Measurements from ENCODE around the gene PDE10A.
A peak's percentile ranks its signal among the peaks of the same experiment; 100 is the strongest.

The PDE10A gene

GRCh38 chr6:165574220-165575157 is 88.6 kb downstream of the PDE10A start:
- H3K4me3 ChIP-seq (ENCODE audit: low read length), result no peak overlapping the region
- peak; percentile 90 for DNase-seq (ENCODE audit: low read depth)
- TF ChIP-seq CTCF (IDR thresholded peaks at IDR 0.05; ENCODE audit: insufficient read depth, low read depth, low read length, missing control alignments), result no peak

GRCh38 chr6:165573671-165574070 is 89.4 kb downstream of the PDE10A start:
- no peak for TF ChIP-seq CTCF (IDR thresholded peaks at IDR 0.05; ENCODE audit: insufficient read depth, low read depth, low read length, missing control alignments)
- DNase-seq (ENCODE audit: low read depth), result no peak
- H3K4me3 ChIP-seq (ENCODE audit: low read length), result no peak overlapping the region

- no peak for DNase-seq (ENCODE audit: low read depth)
- TF ChIP-seq CTCF (IDR thresholded peaks at IDR 0.05; ENCODE audit: insufficient read depth, low read depth, low read length, missing control alignments), result no peak
- no peak overlapping the region for H3K4me3 ChIP-seq (ENCODE audit: low read length)
These were observed 91.3 kb downstream of the PDE10A start for GRCh38 chr6:165571721-165572132.

- peak; percentile 37 for DNase-seq (ENCODE audit: low read depth)
- no peak overlapping the region for H3K4me3 ChIP-seq (ENCODE audit: low read length)
- no peak for TF ChIP-seq CTCF (IDR thresholded peaks at IDR 0.05; ENCODE audit: insufficient read depth, low read depth, low read length, missing control alignments)
These were observed 91.9 kb downstream of the PDE10A start for GRCh38 chr6:165571068-165571682.

- no peak for TF ChIP-seq CTCF (IDR thresholded peaks at IDR 0.05; ENCODE audit: insufficient read depth, low read depth, low read length, missing control alignments)
- no peak for DNase-seq (ENCODE audit: low read depth)
These were observed 94.7 kb downstream of the PDE10A start for GRCh38 chr6:165568326-165568725.

GRCh38 chr6:165566088-165566828 is 96.8 kb downstream of the PDE10A start:
- DNase-seq (ENCODE audit: low read depth), result no peak
- H3K4me3 ChIP-seq (ENCODE audit: low read length), result no peak overlapping the region
- TF ChIP-seq CTCF (IDR thresholded peaks at IDR 0.05; ENCODE audit: insufficient read depth, low read depth, low read length, missing control alignments), result no peak

More at GRCh38 chr6:165568326-165568725, 94.7 kb downstream of the PDE10A start:
- H3K4me3 ChIP-seq (ENCODE audit: low read length), result no peak overlapping the region

Measured in epithelial cell of esophagus (primary cell).